OCI-LY3 (cell line): ENCODE data around the gene RBM45.

Experiments used
- H2AFZ ChIP-seq: fragments of 200-600, 300-600 bp; shearing (Covaris generic); 2 replicates; pipeline ENCODE4 v1.6.0; 2014; ENCODE audit warnings: antibody characterized with exemption, low read depth, low read length
- H3K27ac ChIP-seq: fragments of 200-600, 300-600 bp; sonication (generic); 2 replicates; pipeline ENCODE4 v1.5.1; 2014; ENCODE audit warnings: mild to moderate bottlenecking, low read length, moderate library complexity, mixed read lengths
- H3K27me3 ChIP-seq: fragments of 200-600, 300-600 bp; sonication (generic); 2 replicates; pipeline ENCODE4 v1.6.1; 2014; ENCODE audit warnings: low read depth, low read length, mixed read lengths
- H3K36me3 ChIP-seq: fragments of 200-600, 300-600 bp; sonication (generic); replicated peaks from 2 replicates; pipeline ENCODE3; 2014; ENCODE audit warnings: low read depth, low read length, mixed read lengths
- H3K4me1 ChIP-seq: fragments of 300-600, 200-600 bp; sonication (generic); 2 replicates; pipeline ENCODE4 v1.6.1; 2014; ENCODE audit warnings: low read length, mixed read lengths
- H3K4me2 ChIP-seq: fragments of 200-600, 300-600 bp; sonication (generic); 2 replicates; pipeline ENCODE4 v1.6.1; 2014; ENCODE audit warnings: low read length, mixed read lengths
- H3K4me3 ChIP-seq: fragments of 300-600, 200-600 bp; sonication (generic); 2 replicates; pipeline ENCODE4 v1.5.1; 2014; ENCODE audit warnings: antibody characterized with exemption, mild to moderate bottlenecking, low read length, moderate library complexity
- H3K79me2 ChIP-seq: fragments of 300-600, 200-600 bp; shearing (Covaris generic); 2 replicates; pipeline ENCODE4 v1.6.1; 2014; ENCODE audit warnings: mild to moderate bottlenecking, low read length, mixed read lengths
- H3K9ac ChIP-seq: fragments of 300-600, 200-600 bp; shearing (Covaris generic); 2 replicates; pipeline ENCODE4 v1.6.0; 2014; ENCODE audit warnings: mild to moderate bottlenecking, low read length, moderate library complexity
- H3K9me3 ChIP-seq: fragments of 200-600, 300-600 bp; shearing (Covaris generic); 2 replicates; pipeline ENCODE4 v1.6.1; 2014; ENCODE audit warnings: low read length, mixed read lengths; ENCODE audit not compliant: insufficient read depth
- H4K20me1 ChIP-seq: fragments of 200-600, 300-600 bp; sonication (generic); 2 replicates; pipeline ENCODE4 v1.6.1; 2016; ENCODE audit warnings: low read length, mixed read lengths; ENCODE audit not compliant: insufficient read depth
- CTCF ChIP-seq: fragments of 200-600, 300-600 bp; sonication (generic); IDR thresholded peaks from 2 replicates; pipeline ENCODE4 v1.5.1; 2014; ENCODE audit warnings: antibody characterized with exemption, low read length, low read depth
- EZH2phosphoT487 ChIP-seq: fragments of 200-600 bp; shearing (Covaris generic); IDR thresholded peaks from 2 replicates; pipeline ENCODE4 v1.6.1; 2018; ENCODE audit warnings: antibody characterized with exemption, mixed run types, low read depth

The RBM45 gene

GRCh38 chr2:178109813-178110212 is 2.4 kb upstream of the RBM45 start:
- H2AFZ ChIP-seq, result 0 out of 2 replicates have a peak overlapping the region, but pooled peaks have one; percentile 40
- H3K9ac ChIP-seq, result no peak overlapping the region
- no peaks in the 10 kb centered on the region for H3K36me3 ChIP-seq
- H3K27me3 ChIP-seq, result no peaks in the 10 kb centered on the region
- H3K4me3 ChIP-seq, result no peak overlapping the region
- no peaks in the 10 kb centered on the region for H3K9me3 ChIP-seq
- H3K27ac ChIP-seq, result no peak overlapping the region
- peaks cover 13% of the 10 kb centered on the region for H3K79me2 ChIP-seq
- H3K4me1 ChIP-seq, result peaks cover 8% of the 10 kb centered on the region; the same call in 1 of the 2 replicates
- H3K4me2 ChIP-seq, result no peak overlapping the region
- no peak for TF ChIP-seq EZH2phosphoT487
- peak; percentile 76 for TF ChIP-seq CTCF
- H4K20me1 ChIP-seq, result no peaks in the 10 kb centered on the region

- no peak overlapping the region for H3K4me3 ChIP-seq
- no peak overlapping the region for H3K27ac ChIP-seq
- peak overlapping the region; percentile 12; the same call in 1 of the 2 replicates for H2AFZ ChIP-seq
- no peaks in the 10 kb centered on the region for H4K20me1 ChIP-seq
- H3K9me3 ChIP-seq, result no peaks in the 10 kb centered on the region
- H3K4me2 ChIP-seq, result no peak overlapping the region
- no peak overlapping the region for H3K9ac ChIP-seq
- H3K36me3 ChIP-seq, result no peaks in the 10 kb centered on the region
- peaks cover 8% of the 10 kb centered on the region; the same call in 1 of the 2 replicates for H3K4me1 ChIP-seq
- H3K79me2 ChIP-seq, result peaks cover 13% of the 10 kb centered on the region
- TF ChIP-seq CTCF (no peak), EZH2phosphoT487 (no peak)
- no peaks in the 10 kb centered on the region for H3K27me3 ChIP-seq
Observed at GRCh38 chr2:178110681-178111080, 1.6 kb upstream of the RBM45 start.

GRCh38 chr2:178111743-178112142 is 494 bp upstream of the RBM45 start:
- Histone ChIP-seq H3K9me3 (no peaks in the 10 kb centered on the region), H2AFZ (peak overlapping the region; percentile 90), H3K36me3 (no peaks in the 10 kb centered on the region), H4K20me1 (no peaks in the 10 kb centered on the region), H3K4me1 (peaks cover 8% of the 10 kb centered on the region; the same call in 1 of the 2 replicates), H3K4me2 (peak overlapping the region; percentile 31), H3K9ac (no peak overlapping the region), H3K79me2 (peaks cover 13% of the 10 kb centered on the region), H3K4me3 (peak overlapping the region; percentile 98), H3K27ac (no peak overlapping the region), H3K27me3 (no peaks in the 10 kb centered on the region)
- TF ChIP-seq EZH2phosphoT487 (no peak), CTCF (no peak)

GRCh38 chr2:178114462-178114861 is 2.2 kb downstream of the RBM45 start:
- Histone ChIP-seq H3K27ac (no peak overlapping the region), H4K20me1 (no peaks in the 10 kb centered on the region), H3K9ac (no peak overlapping the region), H3K4me3 (no peak overlapping the region), H3K4me2 (no peak overlapping the region), H3K79me2 (peaks cover 13% of the 10 kb centered on the region), H3K36me3 (no peaks in the 10 kb centered on the region), H3K9me3 (no peaks in the 10 kb centered on the region), H3K27me3 (no peaks in the 10 kb centered on the region), H3K4me1 (peaks cover 8% of the 10 kb centered on the region; the same call in 1 of the 2 replicates), H2AFZ (no peak overlapping the region)
- TF ChIP-seq EZH2phosphoT487 (no peak), CTCF (no peak)
